ENCODE data around the gene ARL5C. TPM values are rescaled to one million over a fixed set of nuclear protein-coding genes. Genes with fewer than 3 reads are reported as not detected.

Gene ARL5C
- polyA plus RNA-seq, 1 donor (not counting 4 experiments of a cell fraction or from before 2014, with no cell fraction given), result not detected

- FAIRE-seq, result no peak
- H2AFZ ChIP-seq (ENCODE audit: control insufficient read depth, low read length), result no peak within 1 kb of the TSS
Measured at GRCh38 chr17:39151150-39151942, 14.6 kb downstream of the ARL5C start, which contains the start of gene PLXDC1. Gene PLXDC1, minus strand, starts transcription at chr17:39151637. Its CDS starts 200 bp downstream, at chr17:39151437.

GRCh38 chr17:39150795-39151149 is 15.2 kb downstream of the ARL5C start:
- no peak overlapping the region for H3K4me2 ChIP-seq (ENCODE audit: control insufficient read depth, extremely low read depth, insufficient read depth, low read depth, low read length)

More at GRCh38 chr17:39151150-39151942, 14.6 kb downstream of the ARL5C start, which contains the start of gene PLXDC1:
- peaks cover 18% of the 10 kb centered on the region for H3K4me1 ChIP-seq (ENCODE audit: control insufficient read depth, extremely low read depth, insufficient read depth, low read length)
- no peak for TF ChIP-seq CTCF (optimal IDR thresholded peaks at IDR 0.05 in 1 of 3, IDR thresholded peaks at IDR 0.05 in 1 of 3, conservative IDR thresholded peaks at IDR 0.05 in 1 of 3; ENCODE audit: extremely low read depth in 1 of 3, insufficient read depth in 2 of 3, low read length in 3 of 3)
- no peak for TF ChIP-seq EZH2 (IDR thresholded peaks at IDR 0.05; ENCODE audit: low read length)
- peak within 1 kb of the TSS; percentile 96 for H3K4me2 ChIP-seq (ENCODE audit: control insufficient read depth, extremely low read depth, insufficient read depth, low read depth, low read length)
- peaks cover 26% of the 10 kb centered on the region for H3K27me3 ChIP-seq (ENCODE audit: control insufficient read depth, extremely low read depth, insufficient read depth, low read length)
- peak within 1 kb of the TSS; percentile 81 for H3K9ac ChIP-seq (ENCODE audit: control insufficient read depth, extremely low read depth, insufficient read depth, low read length)
- dilution Hi-C loops (cut with MboI; ENCODE audit: extremely low pct_ligation_motif_present, low sequenced_read_pairs), result no loop called here
- H3K27ac ChIP-seq (ENCODE audit: control insufficient read depth, insufficient read depth, low read length), result no peak within 1 kb of the TSS
- H3K9me3 ChIP-seq (ENCODE audit: control insufficient read depth, low read depth, low read length), result no peaks in the 10 kb centered on the region
- no peak for DNase-seq (ENCODE audit: low read depth, low spot score)
- peak within 1 kb of the TSS; percentile 55 to 83 (median 81) for H3K4me3 ChIP-seq (ENCODE audit: control insufficient read depth in 2 of 3, extremely low read depth in 1 of 3, insufficient read depth in 2 of 3, low read depth in 1 of 3, low read length in 3 of 3)
- no peaks in the 10 kb centered on the region for H3K36me3 ChIP-seq (ENCODE audit: control insufficient read depth in 2 of 2, extremely low read depth in 1 of 2, insufficient read depth in 2 of 2, low read length in 2 of 2)
- no peaks in the 10 kb centered on the region for H3K9me1 ChIP-seq (ENCODE audit: control insufficient read depth, extremely low read depth, insufficient read depth, low read length)
- H4K20me1 ChIP-seq (ENCODE audit: control insufficient read depth, extremely low read depth, insufficient read depth, low read length), result no peaks in the 10 kb centered on the region
- no peaks in the 10 kb centered on the region for H3K79me2 ChIP-seq (ENCODE audit: control insufficient read depth, insufficient read depth, low read length)

More at GRCh38 chr17:39150795-39151149, 15.2 kb downstream of the ARL5C start:
- no peak overlapping the region for H3K27ac ChIP-seq (ENCODE audit: control insufficient read depth, insufficient read depth, low read length)
- no peaks in the 10 kb centered on the region for H3K79me2 ChIP-seq (ENCODE audit: control insufficient read depth, insufficient read depth, low read length)
- no peak overlapping the region for H3K4me3 ChIP-seq (ENCODE audit: control insufficient read depth in 2 of 3, extremely low read depth in 1 of 3, insufficient read depth in 2 of 3, low read depth in 1 of 3, low read length in 3 of 3)
- no peaks in the 10 kb centered on the region for H3K36me3 ChIP-seq (ENCODE audit: control insufficient read depth in 2 of 2, extremely low read depth in 1 of 2, insufficient read depth in 2 of 2, low read length in 2 of 2)
- dilution Hi-C loops (cut with MboI; ENCODE audit: extremely low pct_ligation_motif_present, low sequenced_read_pairs), result no loop called here
- H2AFZ ChIP-seq (ENCODE audit: control insufficient read depth, low read length), result no peak overlapping the region
- H3K9ac ChIP-seq (ENCODE audit: control insufficient read depth, extremely low read depth, insufficient read depth, low read length), result no peak overlapping the region
- H3K4me1 ChIP-seq (ENCODE audit: control insufficient read depth, extremely low read depth, insufficient read depth, low read length), result peaks cover 18% of the 10 kb centered on the region
- no peak for TF ChIP-seq CTCF (optimal IDR thresholded peaks at IDR 0.05 in 1 of 3, IDR thresholded peaks at IDR 0.05 in 1 of 3, conservative IDR thresholded peaks at IDR 0.05 in 1 of 3; ENCODE audit: extremely low read depth in 1 of 3, insufficient read depth in 2 of 3, low read length in 3 of 3)
- TF ChIP-seq EZH2 (IDR thresholded peaks at IDR 0.05; ENCODE audit: low read length), result peak; percentile 65
- FAIRE-seq, result no peak
- peaks cover 26% of the 10 kb centered on the region for H3K27me3 ChIP-seq (ENCODE audit: control insufficient read depth, extremely low read depth, insufficient read depth, low read length)
- H3K9me1 ChIP-seq (ENCODE audit: control insufficient read depth, extremely low read depth, insufficient read depth, low read length), result no peaks in the 10 kb centered on the region
- no peaks in the 10 kb centered on the region for H4K20me1 ChIP-seq (ENCODE audit: control insufficient read depth, extremely low read depth, insufficient read depth, low read length)
- no peak for DNase-seq (ENCODE audit: low read depth, low spot score)
- H3K9me3 ChIP-seq (ENCODE audit: control insufficient read depth, low read depth, low read length), result no peaks in the 10 kb centered on the region
